NCI-H2107 (cell line): ENCODE measurements around the gene SCN4A.
"Not testable (repeated sequence)": the region's sequence is repeated elsewhere in the genome, so short reads cannot be mapped to it uniquely, and the experiment has no call there.

Experiments used
- DNase-seq: peaks from one replicate; lab custom pipeline; 2025; lab: John Stamatoyannopoulos, UW

The SCN4A gene

GRCh38 chr17:63934183-63935112 is 38.3 kb downstream of the SCN4A start:
- no peak for DNase-seq

- no peak for DNase-seq
These were observed 39.1 kb downstream of the SCN4A start for GRCh38 chr17:63933598-63933997.

GRCh38 chr17:63932721-63933120 is 40.0 kb downstream of the SCN4A start:
- no peak for DNase-seq

- no peak for DNase-seq
These were observed 40.6 kb downstream of the SCN4A start, which contains the start of gene CD79B for GRCh38 chr17:63931981-63932561. Gene CD79B (minus strand): TSS chr17:63932331. CDS start chr17:63932261, 70 bp downstream.

GRCh38 chr17:63930951-63931575 is 41.7 kb downstream of the SCN4A start:
- no peak for DNase-seq

GRCh38 chr17:63929860-63930766 is 42.6 kb downstream of the SCN4A start:
- no peak for DNase-seq

GRCh38 chr17:63928966-63929695 is 43.6 kb downstream of the SCN4A start:
- no peak for DNase-seq

- no peak for DNase-seq
These were observed 44.5 kb downstream of the SCN4A start for GRCh38 chr17:63928172-63928666.

GRCh38 chr17:63927464-63928171 is 45.1 kb downstream of the SCN4A start:
- DNase-seq, result no peak

- no peak for DNase-seq
These were observed 46.6 kb downstream of the SCN4A start for GRCh38 chr17:63926164-63926563.

GRCh38 chr17:63925615-63926014 is 47.1 kb downstream of the SCN4A start:
- DNase-seq, result no peak

GRCh38 chr17:63922402-63922801 is 50.3 kb downstream of the SCN4A start:
- DNase-seq, result not testable (repeated sequence)

- not testable (repeated sequence) for DNase-seq
These were observed 51.9 kb downstream of the SCN4A start for GRCh38 chr17:63920779-63921178.

GRCh38 chr17:63920050-63920449 is 52.7 kb downstream of the SCN4A start:
- not testable (repeated sequence) for DNase-seq

- DNase-seq, result no peak
These were observed 53.4 kb downstream of the SCN4A start for GRCh38 chr17:63919311-63919723.

- not testable (repeated sequence) for DNase-seq
These were observed 53.9 kb downstream of the SCN4A start, which contains the start of gene GH1 for GRCh38 chr17:63918789-63919305. Gene GH1 (minus strand): TSS chr17:63918839. CDS start chr17:63918776, 63 bp downstream.

- DNase-seq, result no peak
These were observed 54.4 kb downstream of the SCN4A start for GRCh38 chr17:63918305-63918704.

- no peak for DNase-seq
These were observed 55.1 kb downstream of the SCN4A start for GRCh38 chr17:63917646-63918045.

GRCh38 chr17:63917206-63917605 is 55.5 kb downstream of the SCN4A start:
- not testable (repeated sequence) for DNase-seq
